Breast epithelium (tissue), 4 donors: ENCODE data around the gene FBXW4. TPM values are rescaled to one million over a fixed set of nuclear protein-coding genes. Genes with fewer than 3 reads are reported as not detected.

Source experiments
- DNase-seq, 2 donors: peaks; one replicate each; pipeline ENCODE4 v3.0.0-alpha.2; 2019; ENCODE audit warnings: low spot score in 2 of 2
- H3K27ac ChIP-seq, 2 donors: fragments of 200-600 bp; sonication (generic) in 1 of 2; one replicate each; pipeline ENCODE4 v1.5.1; 2016 to 2019; ENCODE audit warnings: mild to moderate bottlenecking in 1 of 2
- H3K27me3 ChIP-seq, 2 donors: fragments of 200-600 bp; sonication (generic) in 1 of 2; one replicate each; pipeline versions ENCODE4 v1.5.1 to v1.6.0; 2017 to 2019; ENCODE audit warnings: control low read depth in 1 of 2, mild to moderate bottlenecking in 1 of 2
- H3K36me3 ChIP-seq: fragments of 200-600 bp; one replicate; pipeline ENCODE4 v1.5.1; 2019
- H3K4me1 ChIP-seq, 2 donors: fragments of 200-600 bp; sonication (generic); one replicate each; pipeline ENCODE4 v1.5.1; 2016 to 2019; ENCODE audit warnings: control low read depth in 1 of 2
- H3K4me3 ChIP-seq, 3 donors: fragments of 200-600 bp; sonication (generic); 1 replicate in 2 of 3; 2 replicates in 1 of 3; pipeline ENCODE4 v1.5.1; 2016 to 2019; ENCODE audit warnings: mild to moderate bottlenecking in 3 of 3, moderate library complexity in 2 of 3
- H3K9me3 ChIP-seq, 2 donors: fragments of 200-600 bp; sonication (generic) in 1 of 2; one replicate each; pipeline ENCODE4 v1.5.1; 2016 to 2019; ENCODE audit warnings: control low read depth in 1 of 2
- CTCF ChIP-seq, 3 donors: fragments of 450-650 bp; IDR thresholded peaks; one replicate each; pipeline ENCODE4 v1.5.1; 2016 to 2017; ENCODE audit warnings: antibody characterized with exemption in 3 of 3, mild to moderate bottlenecking in 3 of 3, moderate library complexity in 3 of 3
- POLR2A ChIP-seq: fragments of 450-650 bp; IDR thresholded peaks from one replicate; pipeline ENCODE4 v1.6.1; 2016; ENCODE audit warnings: antibody characterized with exemption, mild to moderate bottlenecking, moderate library complexity
- POLR2AphosphoS5 ChIP-seq, 3 donors: sonication (generic); formaldehyde crosslinking; IDR thresholded peaks; one replicate each; pipeline ENCODE4 v1.6.1; 2017; ENCODE audit warnings: antibody characterized with exemption in 3 of 3
- intact Hi-C: fragments of 100-400 bp; cut with DNase I; formaldehyde crosslinking; loops from one replicate; pipeline ENCODE4 v1.15.1; 2023; ENCODE audit warnings: low total_unique reads
- total RNA-seq, 3 donors: library from RNA; depleted of rRNA; stranded (reverse); fragments of >200 nt; gene quantifications; one replicate each; pipeline ENCODE4 v1.1.0, GENCODE V29; 2016

The FBXW4 gene
- total RNA-seq, 3 donors from 2014 or later, result 68.0 to 95.7 (median 74.7) TPM

GRCh38 chr10:101575580-101576210, 119.3 kb downstream of the FBXW4 start:
- Histone ChIP-seq H3K27ac (no peak overlapping the region), H3K36me3 (no peaks in the 10 kb centered on the region), H3K27me3 (no peaks in the 10 kb centered on the region), H3K9me3 (peaks cover 11 to 15% of the 10 kb centered on the region in 2 donors), H3K4me1 (peaks cover 3% of the 10 kb centered on the region in 2 donors), H3K4me3 (no peak overlapping the region)
- no peak for TF ChIP-seq POLR2AphosphoS5 (IDR thresholded peaks at IDR 0.05)
- no peak for TF ChIP-seq POLR2A
- TF ChIP-seq CTCF (IDR thresholded peaks at IDR 0.05), result no peak
- DNase-seq, result no peak
- intact Hi-C loops, result no loop called here

DNA sequence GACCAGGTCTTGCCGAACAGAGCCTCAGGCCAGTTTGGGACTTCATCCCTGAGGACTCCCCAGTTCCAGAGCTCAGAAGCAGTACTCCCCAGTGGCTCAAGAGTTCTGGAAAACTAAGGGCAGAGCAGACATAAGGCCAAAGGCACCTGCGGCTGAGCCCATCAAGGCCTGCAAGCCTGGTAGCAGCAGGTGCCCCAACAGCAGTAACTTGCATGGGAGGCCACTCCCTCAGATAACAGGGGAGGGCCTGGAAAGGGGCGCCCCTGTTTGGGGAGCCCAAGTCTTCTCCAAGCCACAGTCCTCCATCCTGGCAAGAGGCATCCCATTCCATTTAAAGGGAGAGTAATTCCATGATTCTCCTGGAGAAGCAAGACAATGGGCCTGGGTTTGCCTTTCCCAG, 119.9 kb downstream of the FBXW4 start:
- Histone ChIP-seq H3K27me3 (no peaks in the 10 kb centered on the region), H3K4me1 (peaks cover 5 to 7% of the 10 kb centered on the region in 2 donors), H3K4me3 (no peak overlapping the region), H3K9me3 (peaks cover 11 to 15% of the 10 kb centered on the region in 2 donors), H3K36me3 (no peaks in the 10 kb centered on the region), H3K27ac (no peak overlapping the region)
- intact Hi-C loops, result no loop called here
- no peak for DNase-seq
- TF ChIP-seq CTCF (IDR thresholded peaks at IDR 0.05) (no peak), POLR2AphosphoS5 (IDR thresholded peaks at IDR 0.05) (no peak), POLR2A (no peak)

- Histone ChIP-seq H3K4me1 (peaks cover 7 to 11% of the 10 kb centered on the region in 2 donors), H3K27me3 (peaks cover 0 to 8% of the 10 kb centered on the region in 2 donors), H3K9me3 (peaks cover 11 to 15% of the 10 kb centered on the region in 2 donors), H3K27ac (no peak overlapping the region), H3K4me3 (no peak overlapping the region), H3K36me3 (no peaks in the 10 kb centered on the region)
- intact Hi-C loops, result loop anchor here (1.0 kb wide), 1 partner anchor 25 kb away; no protein-coding TSS in a partner anchor
- DNase-seq, result no peak
- TF ChIP-seq CTCF (IDR thresholded peaks at IDR 0.05) (no peak), POLR2A (no peak), POLR2AphosphoS5 (IDR thresholded peaks at IDR 0.05) (no peak)
Observed at GRCh38 chr10:101573885-101574753, 120.9 kb downstream of the FBXW4 start.

DNA sequence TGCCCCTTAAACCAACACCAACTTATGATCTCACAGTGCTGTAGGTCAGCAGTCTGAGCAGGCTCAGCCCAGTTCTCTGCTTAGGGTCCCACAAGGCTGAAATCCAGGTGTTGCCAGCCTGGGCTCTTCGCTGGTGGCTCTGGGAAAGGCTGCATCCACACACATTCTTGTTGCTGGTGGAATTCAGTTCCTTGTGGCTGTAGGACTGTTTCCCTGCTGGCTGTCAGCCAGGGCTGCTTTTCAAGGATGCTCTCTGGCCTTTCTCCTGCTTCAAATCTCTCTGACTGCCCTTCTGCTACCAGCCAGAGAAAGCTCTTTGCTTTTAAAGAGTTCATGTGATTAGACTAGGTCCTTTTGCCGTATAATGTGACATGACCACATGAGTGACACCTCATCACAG, 122.2 kb downstream of the FBXW4 start:
- peaks cover 7 to 11% of the 10 kb centered on the region in 2 donors for H3K4me1 ChIP-seq
- intact Hi-C loops, result loop anchor here (1.0 kb wide), 1 partner anchor 27 kb away; no protein-coding TSS in a partner anchor
- DNase-seq, result no peak
- peaks cover 0 to 18% of the 10 kb centered on the region in 2 donors for H3K27me3 ChIP-seq
- no peaks in the 10 kb centered on the region for H3K36me3 ChIP-seq
- H3K4me3 ChIP-seq, result no peak overlapping the region
- H3K27ac ChIP-seq, result no peak overlapping the region
- TF ChIP-seq POLR2AphosphoS5 (IDR thresholded peaks at IDR 0.05) (no peak), CTCF (IDR thresholded peaks at IDR 0.05) (no peak), POLR2A (no peak)
- peaks cover 11 to 15% of the 10 kb centered on the region in 2 donors for H3K9me3 ChIP-seq

DNA sequence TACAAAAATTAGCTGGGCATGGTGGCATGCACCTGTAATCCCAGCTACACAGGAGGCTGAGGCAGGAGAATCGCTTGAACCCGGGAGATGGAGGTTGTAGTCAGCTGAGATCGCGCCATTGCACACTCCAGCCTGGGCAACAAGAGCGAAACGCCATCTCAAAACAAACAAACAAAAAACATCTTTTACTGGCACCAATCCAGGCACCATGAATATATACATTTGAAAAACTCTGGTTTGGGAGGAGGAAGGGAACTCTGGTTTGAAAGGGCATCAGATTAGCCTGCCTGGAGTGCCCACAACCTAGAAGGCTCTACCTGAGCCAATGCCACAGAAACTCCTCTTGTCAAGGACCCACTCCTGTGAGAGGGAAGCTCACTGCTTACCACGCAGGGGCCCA, 122.8 kb downstream of the FBXW4 start:
- TF ChIP-seq CTCF (IDR thresholded peaks at IDR 0.05) (no peak), POLR2AphosphoS5 (IDR thresholded peaks at IDR 0.05) (no peak), POLR2A (no peak)
- H3K4me1 ChIP-seq, result peaks cover 7 to 11% of the 10 kb centered on the region in 2 donors
- H3K9me3 ChIP-seq, result peaks cover 11 to 15% of the 10 kb centered on the region in 2 donors
- no peak for DNase-seq
- no peak overlapping the region for H3K27ac ChIP-seq
- peaks cover 0 to 24% of the 10 kb centered on the region in 2 donors for H3K27me3 ChIP-seq
- H3K4me3 ChIP-seq, result no peak overlapping the region
- no peaks in the 10 kb centered on the region for H3K36me3 ChIP-seq
- intact Hi-C loops, result no loop called here
